Measurements from ENCODE around the gene DDX56. TPM values are rescaled to one million over a fixed set of nuclear protein-coding genes. Genes with fewer than 3 reads are reported as not detected.

The DDX56 gene
- total RNA-seq, 1 donor = 57.0 TPM

- no peak for TF ChIP-seq CTCF (IDR thresholded peaks at IDR 0.05; ENCODE audit: insufficient read depth, low read depth, low read length)
- DNase-seq (ENCODE audit: low read depth) = no peak
- H3K4me3 ChIP-seq (ENCODE audit: low read depth, low read length) = no peak overlapping the region
These were observed 51.4 kb downstream of the DDX56 start for GRCh38 chr7:44522315-44522714.

GRCh38 chr7:44521347-44522095, 52.2 kb downstream of the DDX56 start:
- no peak for TF ChIP-seq CTCF (IDR thresholded peaks at IDR 0.05; ENCODE audit: insufficient read depth, low read depth, low read length)
- no peak for DNase-seq (ENCODE audit: low read depth)
- no peak overlapping the region for H3K4me3 ChIP-seq (ENCODE audit: low read depth, low read length)

- DNase-seq (ENCODE audit: low read depth) = no peak
- no peak for TF ChIP-seq CTCF (IDR thresholded peaks at IDR 0.05; ENCODE audit: insufficient read depth, low read depth, low read length)
- H3K4me3 ChIP-seq (ENCODE audit: low read depth, low read length) = no peak overlapping the region
These were observed 53.1 kb downstream of the DDX56 start for GRCh38 chr7:44520574-44520973.

- H3K4me3 ChIP-seq (ENCODE audit: low read depth, low read length) = no peak overlapping the region
- TF ChIP-seq CTCF (IDR thresholded peaks at IDR 0.05; ENCODE audit: insufficient read depth, low read depth, low read length) = no peak
- no peak for DNase-seq (ENCODE audit: low read depth)
These were observed 54.2 kb downstream of the DDX56 start for GRCh38 chr7:44519546-44519945.

- no peak for TF ChIP-seq CTCF (IDR thresholded peaks at IDR 0.05; ENCODE audit: insufficient read depth, low read depth, low read length)
- no peak for DNase-seq (ENCODE audit: low read depth)
- H3K4me3 ChIP-seq (ENCODE audit: low read depth, low read length) = no peak overlapping the region
These were observed 54.9 kb downstream of the DDX56 start for GRCh38 chr7:44518761-44519160.

- DNase-seq (ENCODE audit: low read depth) = no peak
- no peak overlapping the region for H3K4me3 ChIP-seq (ENCODE audit: low read depth, low read length)
- no peak for TF ChIP-seq CTCF (IDR thresholded peaks at IDR 0.05; ENCODE audit: insufficient read depth, low read depth, low read length)
These were observed 56.5 kb downstream of the DDX56 start for GRCh38 chr7:44517175-44517574.

Other genes starting within 250 kb of the DDX56 start
- gene CAMK2B, start 248.3 kb downstream of the DDX56 start, total RNA-seq = under 0.01 TPM in 1 of 2 replicates, not detected in the other
- gene NUDCD3, start 83.2 kb downstream of the DDX56 start, total RNA-seq = 51.2 and 62.2 TPM in 2 replicates
- gene NPC1L1, start 32.6 kb downstream of the DDX56 start, total RNA-seq = not detected in 2 replicates
- gene TMED4, start 8.3 kb upstream of the DDX56 start, total RNA-seq = 54.4 and 84.2 TPM in 2 replicates
- 75.7 and 99.7 TPM in 2 replicates for gene OGDH, start 32.7 kb upstream of the DDX56 start, total RNA-seq
- gene ZMIZ2, start 174.9 kb upstream of the DDX56 start, total RNA-seq = 10.8 and 12.2 TPM in 2 replicates
- 2,028 and 2,422 TPM in 2 replicates for gene PPIA, start 222.8 kb upstream of the DDX56 start, total RNA-seq